ENCODE results near the gene NUP107. TPM values are rescaled to one million over a fixed set of nuclear protein-coding genes. Genes with fewer than 3 reads are reported as not detected.

NUP107 gene
- total RNA-seq, 1 donor from 2014 or later, result 30.2 TPM

GRCh38 chr12:68641138-68641537, 45.6 kb upstream of the NUP107 start:
- no peaks in the 10 kb centered on the region for H3K27me3 ChIP-seq (ENCODE audit: low read depth)
- no peaks in the 10 kb centered on the region for H3K36me3 ChIP-seq
- no peaks in the 10 kb centered on the region for H3K9me3 ChIP-seq
- no peak overlapping the region for H3K27ac ChIP-seq
- no peak for DNase-seq
- no peak for TF ChIP-seq CTCF (IDR thresholded peaks at IDR 0.05)
- H3K4me3 ChIP-seq, result no peak overlapping the region
- peaks cover 61% of the 10 kb centered on the region for H3K4me1 ChIP-seq
- peak; percentile 53 to 57 for ATAC-seq
- intact Hi-C loops (cut with DNase I), result no loop called here

GRCh38 chr12:68646484-68646883, 40.3 kb upstream of the NUP107 start:
- H3K36me3 ChIP-seq, result peaks cover 27% of the 10 kb centered on the region
- H3K27me3 ChIP-seq (ENCODE audit: low read depth), result no peaks in the 10 kb centered on the region
- no peak for TF ChIP-seq CTCF (IDR thresholded peaks at IDR 0.05)
- intact Hi-C loops (cut with DNase I), result no loop called here
- ATAC-seq (no peak), DNase-seq (no peak)
- H3K27ac ChIP-seq, result no peak overlapping the region
- H3K4me1 ChIP-seq, result peaks cover 48% of the 10 kb centered on the region
- no peaks in the 10 kb centered on the region for H3K9me3 ChIP-seq
- no peak overlapping the region for H3K4me3 ChIP-seq

- ATAC-seq, result no peak
- no peak for TF ChIP-seq CTCF (IDR thresholded peaks at IDR 0.05)
These were observed 39.3 kb upstream of the NUP107 start for GRCh38 chr12:68647507-68647906.

GRCh38 chr12:68648179-68648578, 38.6 kb upstream of the NUP107 start:
- no peak for TF ChIP-seq CTCF (IDR thresholded peaks at IDR 0.05)
- H3K4me3 ChIP-seq, result no peak overlapping the region
- DNase-seq (no peak), ATAC-seq (no peak)
- intact Hi-C loops (cut with DNase I), result no loop called here
- peaks cover 44% of the 10 kb centered on the region for H3K36me3 ChIP-seq
- H3K4me1 ChIP-seq, result peaks cover 33% of the 10 kb centered on the region
- no peaks in the 10 kb centered on the region for H3K27me3 ChIP-seq (ENCODE audit: low read depth)
- no peak overlapping the region for H3K27ac ChIP-seq
- no peaks in the 10 kb centered on the region for H3K9me3 ChIP-seq

More at GRCh38 chr12:68647507-68647906, 39.3 kb upstream of the NUP107 start:
- intact Hi-C loops (cut with DNase I), result no loop called here
- H3K36me3 ChIP-seq, result peaks cover 37% of the 10 kb centered on the region
- H3K9me3 ChIP-seq, result no peaks in the 10 kb centered on the region
- H3K4me3 ChIP-seq, result no peak overlapping the region
- H3K4me1 ChIP-seq, result peaks cover 38% of the 10 kb centered on the region
- no peaks in the 10 kb centered on the region for H3K27me3 ChIP-seq (ENCODE audit: low read depth)
- no peak for DNase-seq
- H3K27ac ChIP-seq, result no peak overlapping the region

GRCh38 chr12:68665016-68665569, 21.7 kb upstream of the NUP107 start:
- Histone ChIP-seq H3K9me3 (no peaks in the 10 kb centered on the region), H3K27ac (no peak overlapping the region), H3K27me3 (ENCODE audit: low read depth) (no peaks in the 10 kb centered on the region), H3K36me3 (peaks cover 32% of the 10 kb centered on the region), H3K4me1 (no peaks in the 10 kb centered on the region), H3K4me3 (no peak overlapping the region)
- DNase-seq (no peak), ATAC-seq (peak in 1 of 2 donors; percentile 40)
- intact Hi-C loops (cut with DNase I), result no loop called here
- no peak for TF ChIP-seq CTCF (IDR thresholded peaks at IDR 0.05)

Data from lower lobe of right lung (tissue), 2 donors.